ENCODE data around the gene TMEM165.
A peak's percentile ranks its signal among the peaks of the same experiment; 100 is the strongest.

Gene TMEM165

GRCh38 chr4:55424791-55425190, 29.0 kb downstream of the TMEM165 start:
- Histone ChIP-seq H3K36me3 (ENCODE audit: control insufficient read depth, insufficient read depth, low read length) (peaks cover 51% of the 10 kb centered on the region), H3K27ac (ENCODE audit: insufficient read depth, low read length, poor library complexity, severe bottlenecking) (no peak overlapping the region)
- no peak for DNase-seq

GRCh38 chr4:55431710-55432336, 36.1 kb downstream of the TMEM165 start:
- H3K9me3 ChIP-seq (ENCODE audit: control insufficient read depth, low read length) = no peaks in the 10 kb centered on the region
- H3K27me3 ChIP-seq (replicated peaks; ENCODE audit: control insufficient read depth, insufficient read depth, low read length, poor library complexity, severe bottlenecking) = no peaks in the 10 kb centered on the region
- no peak overlapping the region for H3K27ac ChIP-seq (ENCODE audit: insufficient read depth, low read length, poor library complexity, severe bottlenecking)
- peaks cover 19% of the 10 kb centered on the region for H3K36me3 ChIP-seq (ENCODE audit: control insufficient read depth, insufficient read depth, low read length)
- no peak overlapping the region for H3K4me3 ChIP-seq (ENCODE audit: insufficient read depth, low read depth, low read length, poor library complexity, severe bottlenecking)
- DNase-seq = no peak
- H3K4me1 ChIP-seq (ENCODE audit: control insufficient read depth, insufficient read depth, low read length, poor library complexity, severe bottlenecking) = peaks cover 5% of the 10 kb centered on the region

More at GRCh38 chr4:55424791-55425190, 29.0 kb downstream of the TMEM165 start:
- Histone ChIP-seq H3K4me3 (ENCODE audit: insufficient read depth, low read depth, low read length, poor library complexity, severe bottlenecking) (no peak overlapping the region), H3K9me3 (ENCODE audit: control insufficient read depth, low read length) (no peaks in the 10 kb centered on the region), H3K27me3 (replicated peaks; ENCODE audit: control insufficient read depth, insufficient read depth, low read length, poor library complexity, severe bottlenecking) (no peaks in the 10 kb centered on the region), H3K4me1 (ENCODE audit: control insufficient read depth, insufficient read depth, low read length, poor library complexity, severe bottlenecking) (no peaks in the 10 kb centered on the region)

DNA sequence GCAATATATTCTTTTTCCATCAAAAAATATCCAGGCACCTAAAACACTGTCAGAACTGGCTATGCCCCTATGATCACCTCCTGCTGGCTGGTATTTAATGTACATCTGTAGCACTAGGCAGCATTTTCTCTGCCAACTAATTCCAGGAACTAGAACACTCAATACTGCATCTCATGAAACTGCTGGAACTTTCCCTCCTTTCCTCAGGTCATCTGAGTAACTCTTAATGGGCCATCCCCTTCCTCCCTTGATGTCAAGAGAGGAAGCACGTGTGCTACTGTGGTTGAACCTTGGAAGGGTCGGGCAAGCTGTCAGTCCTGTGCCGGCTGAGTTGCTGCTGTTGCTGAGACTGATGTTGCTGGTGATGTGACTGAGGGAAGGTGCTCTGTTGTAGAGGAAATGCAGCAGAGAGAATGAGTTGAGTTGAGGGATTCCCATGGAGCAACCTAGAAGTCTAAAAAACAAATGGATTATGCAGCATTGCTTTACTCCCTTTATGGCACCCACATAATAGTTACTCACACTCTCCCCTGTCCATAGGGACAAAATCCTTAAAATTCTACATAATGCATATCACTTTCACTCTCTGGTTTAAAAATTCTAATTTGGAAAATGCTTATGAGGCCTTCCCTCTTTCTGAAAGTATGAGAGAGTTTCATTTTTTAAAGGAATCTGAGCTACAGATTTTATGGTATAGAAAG, 39.5 kb downstream of the TMEM165 start:
- Histone ChIP-seq H3K27ac (ENCODE audit: insufficient read depth, low read length, poor library complexity, severe bottlenecking) (peak overlapping the region; percentile 18), H3K4me1 (ENCODE audit: control insufficient read depth, insufficient read depth, low read length, poor library complexity, severe bottlenecking) (peaks cover 5% of the 10 kb centered on the region), H3K36me3 (ENCODE audit: control insufficient read depth, insufficient read depth, low read length) (peaks cover 25% of the 10 kb centered on the region), H3K27me3 (replicated peaks; ENCODE audit: control insufficient read depth, insufficient read depth, low read length, poor library complexity, severe bottlenecking) (no peaks in the 10 kb centered on the region), H3K4me3 (ENCODE audit: insufficient read depth, low read depth, low read length, poor library complexity, severe bottlenecking) (no peak overlapping the region), H3K9me3 (ENCODE audit: control insufficient read depth, low read length) (no peaks in the 10 kb centered on the region)
- DNase-seq = no peak

DNA sequence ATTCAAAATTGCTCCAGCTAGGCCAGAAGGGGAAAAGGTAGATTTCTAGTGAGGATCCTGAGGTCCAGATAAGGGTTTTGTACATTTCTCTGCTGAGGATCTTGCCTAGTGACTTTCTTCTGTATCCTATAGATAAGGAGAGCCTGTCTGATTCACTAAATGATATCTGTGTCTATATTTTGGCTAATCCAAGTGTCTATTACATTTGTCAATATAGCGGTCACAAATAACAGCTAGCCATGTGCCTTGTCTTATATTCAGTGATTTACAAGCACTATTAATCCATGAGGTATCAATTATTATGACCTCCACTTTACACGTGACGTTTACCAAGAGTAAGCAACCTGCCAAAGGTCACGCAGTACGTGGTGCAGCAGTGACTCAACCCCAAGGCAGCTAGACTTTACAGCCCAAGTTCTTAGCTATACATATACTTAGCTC, 41.6 kb downstream of the TMEM165 start:
- peaks cover 25% of the 10 kb centered on the region for H3K36me3 ChIP-seq (ENCODE audit: control insufficient read depth, insufficient read depth, low read length)
- no peak for DNase-seq
- H3K27ac ChIP-seq (ENCODE audit: insufficient read depth, low read length, poor library complexity, severe bottlenecking) = no peak overlapping the region
- H3K4me1 ChIP-seq (ENCODE audit: control insufficient read depth, insufficient read depth, low read length, poor library complexity, severe bottlenecking) = peaks cover 5% of the 10 kb centered on the region
- H3K9me3 ChIP-seq (ENCODE audit: control insufficient read depth, low read length) = no peaks in the 10 kb centered on the region
- H3K4me3 ChIP-seq (ENCODE audit: insufficient read depth, low read depth, low read length, poor library complexity, severe bottlenecking) = no peak overlapping the region
- no peaks in the 10 kb centered on the region for H3K27me3 ChIP-seq (replicated peaks; ENCODE audit: control insufficient read depth, insufficient read depth, low read length, poor library complexity, severe bottlenecking)

DNA sequence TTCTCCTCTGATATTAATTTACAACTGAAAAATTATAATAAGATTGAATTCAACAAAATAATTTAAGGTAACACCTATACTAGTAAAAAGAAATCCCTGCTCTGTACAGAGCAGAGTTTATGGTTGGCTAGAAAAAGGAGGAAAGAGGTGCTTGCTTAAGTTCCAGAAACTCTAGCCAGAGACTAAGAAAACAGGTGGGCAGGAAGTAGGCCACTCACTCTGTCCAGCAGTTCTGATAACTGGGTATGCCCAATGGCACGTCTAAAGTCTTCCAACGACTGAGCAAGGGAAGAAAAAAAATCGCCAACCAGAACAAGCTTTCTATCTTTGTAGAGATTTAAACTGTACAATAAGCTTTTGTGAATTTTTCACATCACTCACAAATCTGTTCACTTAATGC, 42.1 kb downstream of the TMEM165 start:
- Histone ChIP-seq H3K36me3 (ENCODE audit: control insufficient read depth, insufficient read depth, low read length) (peaks cover 24% of the 10 kb centered on the region), H3K4me1 (ENCODE audit: control insufficient read depth, insufficient read depth, low read length, poor library complexity, severe bottlenecking) (peaks cover 5% of the 10 kb centered on the region), H3K4me3 (ENCODE audit: insufficient read depth, low read depth, low read length, poor library complexity, severe bottlenecking) (no peak overlapping the region), H3K9me3 (ENCODE audit: control insufficient read depth, low read length) (no peaks in the 10 kb centered on the region), H3K27ac (ENCODE audit: insufficient read depth, low read length, poor library complexity, severe bottlenecking) (no peak overlapping the region), H3K27me3 (replicated peaks; ENCODE audit: control insufficient read depth, insufficient read depth, low read length, poor library complexity, severe bottlenecking) (no peaks in the 10 kb centered on the region)
- DNase-seq = no peak

GRCh38 chr4:55438314-55438713, 42.6 kb downstream of the TMEM165 start:
- peaks cover 22% of the 10 kb centered on the region for H3K36me3 ChIP-seq (ENCODE audit: control insufficient read depth, insufficient read depth, low read length)
- no peaks in the 10 kb centered on the region for H3K27me3 ChIP-seq (replicated peaks; ENCODE audit: control insufficient read depth, insufficient read depth, low read length, poor library complexity, severe bottlenecking)

GRCh38 chr4:55439023-55439422, 43.3 kb downstream of the TMEM165 start:
- Histone ChIP-seq H3K27ac (ENCODE audit: insufficient read depth, low read length, poor library complexity, severe bottlenecking) (no peak overlapping the region), H3K4me1 (ENCODE audit: control insufficient read depth, insufficient read depth, low read length, poor library complexity, severe bottlenecking) (peaks cover 5% of the 10 kb centered on the region), H3K9me3 (ENCODE audit: control insufficient read depth, low read length) (no peaks in the 10 kb centered on the region)

More at GRCh38 chr4:55438314-55438713, 42.6 kb downstream of the TMEM165 start:
- Histone ChIP-seq H3K9me3 (ENCODE audit: control insufficient read depth, low read length) (no peaks in the 10 kb centered on the region), H3K4me1 (ENCODE audit: control insufficient read depth, insufficient read depth, low read length, poor library complexity, severe bottlenecking) (peaks cover 5% of the 10 kb centered on the region), H3K27ac (ENCODE audit: insufficient read depth, low read length, poor library complexity, severe bottlenecking) (no peak overlapping the region), H3K4me3 (ENCODE audit: insufficient read depth, low read depth, low read length, poor library complexity, severe bottlenecking) (no peak overlapping the region)
- no peak for DNase-seq

DNA sequence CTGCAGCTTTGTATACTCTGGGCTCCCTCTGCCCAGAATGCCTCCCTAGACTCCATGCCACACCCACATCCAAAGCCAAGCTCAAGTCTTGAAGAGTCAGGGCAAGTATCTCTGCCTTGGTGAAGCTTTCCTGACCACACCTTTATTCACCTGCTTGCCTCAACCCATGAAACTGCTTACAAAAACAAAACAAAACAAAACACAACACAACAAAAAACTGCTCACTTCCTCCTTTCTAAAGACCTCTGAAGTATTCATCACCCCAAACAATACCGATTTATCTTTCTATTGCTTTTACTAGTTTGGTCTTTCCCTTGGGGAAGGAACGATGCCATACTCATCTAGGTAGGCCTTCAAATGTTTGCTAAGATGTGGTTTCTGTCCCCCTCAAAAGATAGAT, 45.0 kb downstream of the TMEM165 start:
- Histone ChIP-seq H3K4me1 (ENCODE audit: control insufficient read depth, insufficient read depth, low read length, poor library complexity, severe bottlenecking) (peaks cover under 1% of the 10 kb centered on the region), H3K4me3 (ENCODE audit: insufficient read depth, low read depth, low read length, poor library complexity, severe bottlenecking) (no peak overlapping the region), H3K9me3 (ENCODE audit: control insufficient read depth, low read length) (no peaks in the 10 kb centered on the region), H3K27ac (ENCODE audit: insufficient read depth, low read length, poor library complexity, severe bottlenecking) (no peak overlapping the region), H3K36me3 (ENCODE audit: control insufficient read depth, insufficient read depth, low read length) (peaks cover 10% of the 10 kb centered on the region), H3K27me3 (replicated peaks; ENCODE audit: control insufficient read depth, insufficient read depth, low read length, poor library complexity, severe bottlenecking) (no peaks in the 10 kb centered on the region)
- no peak for DNase-seq

More at GRCh38 chr4:55439023-55439422, 43.3 kb downstream of the TMEM165 start:
- Histone ChIP-seq H3K36me3 (ENCODE audit: control insufficient read depth, insufficient read depth, low read length) (peaks cover 19% of the 10 kb centered on the region), H3K4me3 (ENCODE audit: insufficient read depth, low read depth, low read length, poor library complexity, severe bottlenecking) (no peak overlapping the region), H3K27me3 (replicated peaks; ENCODE audit: control insufficient read depth, insufficient read depth, low read length, poor library complexity, severe bottlenecking) (no peaks in the 10 kb centered on the region)
- DNase-seq = no peak

DNA sequence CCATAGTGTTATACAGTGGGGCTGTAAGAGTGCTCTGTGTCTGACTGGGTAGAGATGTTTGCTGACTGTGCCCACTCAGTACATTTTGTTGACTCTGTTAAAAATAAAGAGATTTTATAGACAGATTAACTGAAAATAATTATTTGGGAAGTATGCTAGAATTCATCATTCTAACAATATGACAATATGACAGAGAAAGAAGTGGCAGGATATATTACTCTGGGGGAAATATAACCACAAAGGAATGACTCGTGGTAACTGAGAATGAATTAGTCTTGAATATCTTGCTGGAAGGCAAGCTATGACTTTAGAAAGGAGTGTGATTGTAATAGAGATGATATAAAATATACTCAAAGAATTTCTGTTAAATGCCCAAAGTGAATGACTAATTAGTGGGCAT, 46.8 kb downstream of the TMEM165 start:
- Histone ChIP-seq H3K27ac (ENCODE audit: insufficient read depth, low read length, poor library complexity, severe bottlenecking) (no peak overlapping the region), H3K4me3 (ENCODE audit: insufficient read depth, low read depth, low read length, poor library complexity, severe bottlenecking) (no peak overlapping the region), H3K36me3 (ENCODE audit: control insufficient read depth, insufficient read depth, low read length) (peaks cover 10% of the 10 kb centered on the region), H3K4me1 (ENCODE audit: control insufficient read depth, insufficient read depth, low read length, poor library complexity, severe bottlenecking) (no peaks in the 10 kb centered on the region), H3K27me3 (replicated peaks; ENCODE audit: control insufficient read depth, insufficient read depth, low read length, poor library complexity, severe bottlenecking) (no peaks in the 10 kb centered on the region), H3K9me3 (ENCODE audit: control insufficient read depth, low read length) (no peaks in the 10 kb centered on the region)
- no peak for DNase-seq

DNA sequence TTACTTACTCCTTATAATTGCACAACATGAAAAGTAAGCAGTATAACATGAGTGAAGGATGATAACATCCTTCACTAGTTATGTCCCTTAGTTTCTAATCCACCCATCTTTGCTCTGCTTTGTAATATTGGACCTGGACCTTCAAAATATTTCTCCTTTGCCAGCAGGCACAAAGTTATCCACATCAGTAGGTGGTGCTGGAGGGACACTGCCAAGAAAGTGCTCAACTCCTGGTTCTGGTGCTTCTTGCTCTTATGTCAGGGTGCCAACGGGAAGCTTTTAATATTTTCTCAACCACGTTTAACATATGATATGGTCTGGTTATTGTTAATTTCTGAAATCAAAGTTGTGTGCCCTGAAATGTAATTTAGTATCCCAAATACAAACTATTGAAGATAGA, 49.1 kb downstream of the TMEM165 start:
- H3K27ac ChIP-seq (ENCODE audit: insufficient read depth, low read length, poor library complexity, severe bottlenecking) = no peak overlapping the region
- H3K4me3 ChIP-seq (ENCODE audit: insufficient read depth, low read depth, low read length, poor library complexity, severe bottlenecking) = no peak overlapping the region
- H3K9me3 ChIP-seq (ENCODE audit: control insufficient read depth, low read length) = no peaks in the 10 kb centered on the region
- no peak for DNase-seq
- H3K36me3 ChIP-seq (ENCODE audit: control insufficient read depth, insufficient read depth, low read length) = peaks cover 12% of the 10 kb centered on the region
- H3K27me3 ChIP-seq (replicated peaks; ENCODE audit: control insufficient read depth, insufficient read depth, low read length, poor library complexity, severe bottlenecking) = no peaks in the 10 kb centered on the region
- H3K4me1 ChIP-seq (ENCODE audit: control insufficient read depth, insufficient read depth, low read length, poor library complexity, severe bottlenecking) = no peaks in the 10 kb centered on the region

Measured in effector memory CD4-positive, alpha-beta T cell (primary cell).